Upper lobe of right lung (tissue), 1 donor: ENCODE results near the gene ARHGAP40. TPM values are rescaled to one million over a fixed set of nuclear protein-coding genes. Genes with fewer than 3 reads are reported as not detected.

Source experiments
- ATAC-seq: fragments of 200-7000 bp; cut with Tn5 transposase; one replicate; pipeline ENCODE4 v1.9.1; 2020; ENCODE audit warnings: mild to moderate bottlenecking, moderate library complexity
- DNase-seq: peaks from one replicate; pipeline ENCODE4 v3.0.0-alpha.2; 2020
- H3K27ac ChIP-seq: fragments of 200-600 bp; one replicate; pipeline ENCODE4 v1.8.0; 2022
- H3K27me3 ChIP-seq: fragments of 200-600 bp; one replicate; pipeline ENCODE4 v1.8.0; 2022; ENCODE audit warnings: mild to moderate bottlenecking
- H3K36me3 ChIP-seq: fragments of 200-600 bp; one replicate; pipeline ENCODE4 v1.8.0; 2022
- H3K4me1 ChIP-seq: fragments of 200-600 bp; one replicate; pipeline ENCODE4 v1.8.0; 2022
- H3K4me3 ChIP-seq: fragments of 200-600 bp; one replicate; pipeline ENCODE4 v1.8.0; 2022; ENCODE audit warnings: mild to moderate bottlenecking
- H3K9me3 ChIP-seq: fragments of 200-600 bp; one replicate; pipeline ENCODE4 v1.8.0; 2022
- CTCF ChIP-seq: fragments of 200-600 bp; IDR thresholded peaks from one replicate; pipeline ENCODE4 v1.8.0; 2022; ENCODE audit warnings: antibody characterized with exemption
- intact Hi-C: fragments of 100-400 bp; cut with DNase I; formaldehyde crosslinking; loops from one replicate; pipeline ENCODE4 v1.11.0; 2022
- total RNA-seq: library from RNA; stranded (reverse); fragmentation: NEBNext Ultra II Directional; extraction: Animal tissue kit (Norgen Biotek cat#: 25700); gene quantifications from one replicate; pipeline ENCODE4 v1.2.1, GENCODE V29; 2021
- donor health status: DM: no; HTN: yes; CAD: no; lungs with severe emphysema.

ARHGAP40 gene
- total RNA-seq, 1 donor from 2014 or later, result 0.72 TPM

GRCh38 chr20:38645351-38645750 lies 43.7 kb downstream of the ARHGAP40 start:
- Histone ChIP-seq H3K36me3 (no peaks in the 10 kb centered on the region), H3K4me3 (no peak overlapping the region), H3K9me3 (no peaks in the 10 kb centered on the region), H3K4me1 (peaks cover 8% of the 10 kb centered on the region), H3K27ac (no peak overlapping the region), H3K27me3 (peaks cover 31% of the 10 kb centered on the region)
- DNase-seq (no peak), ATAC-seq (no peak)
- TF ChIP-seq CTCF, result no peak
- intact Hi-C loops, result no loop called here

GRCh38 chr20:38645980-38646858 lies 44.6 kb downstream of the ARHGAP40 start:
- Histone ChIP-seq H3K36me3 (no peaks in the 10 kb centered on the region), H3K4me3 (peak overlapping the region; percentile 23), H3K27ac (no peak overlapping the region), H3K4me1 (peaks cover 8% of the 10 kb centered on the region), H3K9me3 (no peaks in the 10 kb centered on the region), H3K27me3 (peaks cover 31% of the 10 kb centered on the region)
- peak; percentile 89 for DNase-seq
- TF ChIP-seq CTCF, result peak; percentile 95
- intact Hi-C loops, result no loop called here
- peak; percentile 94 for ATAC-seq

GRCh38 chr20:38649275-38649891 lies 47.8 kb downstream of the ARHGAP40 start:
- no peak for DNase-seq
- H3K27me3 ChIP-seq, result peaks cover 35% of the 10 kb centered on the region
- no peaks in the 10 kb centered on the region for H3K36me3 ChIP-seq

GRCh38 chr20:38650010-38650409 lies 48.4 kb downstream of the ARHGAP40 start:
- peaks cover 38% of the 10 kb centered on the region for H3K27me3 ChIP-seq
- intact Hi-C loops, result loop anchor here (10.0 kb wide), 1 partner anchor 245 kb away; no protein-coding TSS in a partner anchor
- no peaks in the 10 kb centered on the region for H3K9me3 ChIP-seq
- no peak overlapping the region for H3K27ac ChIP-seq
- DNase-seq, result no peak
- TF ChIP-seq CTCF, result no peak
- no peaks in the 10 kb centered on the region for H3K36me3 ChIP-seq
- peaks cover 8% of the 10 kb centered on the region for H3K4me1 ChIP-seq
- ATAC-seq, result no peak
- no peak overlapping the region for H3K4me3 ChIP-seq

More at GRCh38 chr20:38649275-38649891, 47.8 kb downstream of the ARHGAP40 start:
- Histone ChIP-seq H3K4me1 (peaks cover 8% of the 10 kb centered on the region), H3K9me3 (no peaks in the 10 kb centered on the region), H3K27ac (no peak overlapping the region), H3K4me3 (no peak overlapping the region)
- no peak for ATAC-seq
- intact Hi-C loops, result no loop called here
- no peak for TF ChIP-seq CTCF

GRCh38 chr20:38651154-38651553 lies 49.5 kb downstream of the ARHGAP40 start:
- ATAC-seq, result no peak

More at GRCh38 chr20:38651154-38651553, 49.5 kb downstream of the ARHGAP40 start:
- Histone ChIP-seq H3K4me3 (no peak overlapping the region), H3K9me3 (no peaks in the 10 kb centered on the region), H3K27ac (no peak overlapping the region), H3K4me1 (peaks cover 5% of the 10 kb centered on the region), H3K27me3 (peaks cover 36% of the 10 kb centered on the region), H3K36me3 (no peaks in the 10 kb centered on the region)
- no peak for TF ChIP-seq CTCF
- DNase-seq, result no peak
- intact Hi-C loops, result loop anchor here (10.0 kb wide), 1 partner anchor 244 kb away; no protein-coding TSS in a partner anchor
